H1 (cell line): Measurements from ENCODE around the gene TXNIP. TPM values are rescaled to one million over a fixed set of nuclear protein-coding genes. Genes with fewer than 3 reads are reported as not detected.

Experiments used
- CTCF ChIA-PET: fragments of 300-600 bp; sonication (Branson Sonifier 250); formaldehyde crosslinking; loops from one replicate; lab custom pipeline; 2021; ENCODE audit not compliant: partially characterized antibody; lab: Charles Lee
- POLR2A ChIA-PET: fragments of 300-600 bp; sonication (Branson Sonifier 250); formaldehyde crosslinking; loops from one replicate; lab custom pipeline; 2021; ENCODE audit warnings: inconsistent platforms; ENCODE audit not compliant: partially characterized antibody; lab: Charles Lee
- DNase-seq, 2 experiments: peaks; one replicate each; pipeline versions ENCODE4 v3.0.0 to v3.0.0-alpha.2; 2010 to 2022; ENCODE audit warnings: low spot score in 2 of 2, low read depth in 1 of 2, mixed read lengths in 1 of 2
- FAIRE-seq: peaks from 2 replicates; lab custom pipeline; 2011; peaks lifted over from hg19 to GRCh38; lab: Jason Lieb, UNC
- H2AFZ ChIP-seq: 2 replicates; pipeline ENCODE4 v1.8.1; 2012; ENCODE audit warnings: low read length, inconsistent platforms
- H2AK5ac ChIP-seq: 2 replicates; pipeline ENCODE4 v1.6.1; 2013; ENCODE audit warnings: low read depth, low read length
- H2BK120ac ChIP-seq: replicated peaks from 2 replicates; pipeline ENCODE3; 2013; ENCODE audit warnings: low read depth, low read length, inconsistent platforms
- H2BK12ac ChIP-seq: 2 replicates; pipeline ENCODE4 v1.6.1; 2013; ENCODE audit warnings: low read depth, low read length
- H2BK15ac ChIP-seq: 2 replicates; pipeline ENCODE4 v1.6.1; 2013; ENCODE audit warnings: low read length
- H2BK20ac ChIP-seq: 2 replicates; pipeline ENCODE4 v1.6.1; 2013; ENCODE audit warnings: low read length
- H2BK5ac ChIP-seq: 2 replicates; pipeline ENCODE4 v1.6.1; 2013; ENCODE audit warnings: low read depth, low read length
- H3K14ac ChIP-seq: 2 replicates; pipeline ENCODE4 v1.6.1; 2013; ENCODE audit warnings: inconsistent platforms; ENCODE audit not compliant: insufficient read length
- H3K18ac ChIP-seq: 2 replicates; pipeline ENCODE4 v1.6.1; 2013; ENCODE audit warnings: low read length; ENCODE audit errors: extremely low read depth
- H3K23ac ChIP-seq: 2 replicates; pipeline ENCODE4 v1.6.1; 2013; ENCODE audit warnings: inconsistent platforms; ENCODE audit not compliant: insufficient read length
- H3K23me2 ChIP-seq: 2 replicates; pipeline ENCODE4 v1.6.1; 2013; ENCODE audit warnings: low read depth, low read length
- H3K27ac ChIP-seq: 2 replicates; pipeline ENCODE4 v1.6.1; 2011; ENCODE audit warnings: low read depth, low read length, inconsistent platforms
- H3K27me3 ChIP-seq, 4 experiments: replicated peaks in 1 of 4; 1 replicate in 1 of 4; 2 replicates in 3 of 4; pipeline versions ENCODE4 v1.6.1 to v1.8.1; 2011 to 2013; ENCODE audit warnings: low read length in 3 of 4, mild to moderate bottlenecking in 3 of 4, inconsistent platforms in 2 of 4, mixed read lengths in 2 of 4, moderate library complexity in 1 of 4; ENCODE audit not compliant: control insufficient read depth in 3 of 4, insufficient read depth in 3 of 4; ENCODE audit errors: extremely low read depth in 1 of 4
- H3K36me3 ChIP-seq, 4 experiments: 2 replicates each; pipeline versions ENCODE4 v1.6.1 to v1.8.1; 2011 to 2013; ENCODE audit warnings: mild to moderate bottlenecking in 4 of 4, low read length in 3 of 4, moderate library complexity in 2 of 4, control low read depth in 1 of 4, inconsistent platforms in 1 of 4; ENCODE audit not compliant: insufficient read depth in 4 of 4, control insufficient read depth in 2 of 4
- H3K4ac ChIP-seq: replicated peaks from 2 replicates; pipeline ENCODE3; 2013; ENCODE audit warnings: low read length, low read depth, mixed read lengths, inconsistent platforms; ENCODE audit not compliant: insufficient read length
- H3K4me1 ChIP-seq, 4 experiments: replicated peaks in 1 of 4; 1 replicate in 1 of 4; 2 replicates in 3 of 4; pipeline versions ENCODE4 v1.6.1 to v1.8.1; 2011 to 2013; ENCODE audit warnings: low read length in 3 of 4, inconsistent platforms in 2 of 4, mixed read lengths in 1 of 4; ENCODE audit not compliant: insufficient read depth in 4 of 4, control insufficient read depth in 3 of 4
- H3K4me2 ChIP-seq, 2 experiments: 2 replicates each; pipeline versions ENCODE4 v1.6.1 to v1.8.1; 2011 to 2013; ENCODE audit warnings: low read depth in 2 of 2, low read length in 2 of 2, control low read depth in 1 of 2, inconsistent platforms in 1 of 2, mild to moderate bottlenecking in 1 of 2; ENCODE audit not compliant: insufficient read depth in 1 of 2
- H3K4me3 ChIP-seq, 4 experiments: fragments of 200-600, 300-600 bp in 1 of 4; sonication (generic), shearing (Covaris generic), sonication (Bioruptor Twin) in 1 of 4; 2 replicates each; pipeline versions ENCODE4 v1.5.1 to v1.8.1; 2011 to 2016; ENCODE audit warnings: low read length in 4 of 4, low read depth in 3 of 4, control low read depth in 2 of 4, inconsistent platforms in 2 of 4, mild to moderate bottlenecking in 2 of 4, mixed read lengths in 1 of 4, moderate library complexity in 1 of 4; ENCODE audit not compliant: insufficient read depth in 2 of 4; ENCODE audit errors: extremely low read depth in 1 of 4
- H3K56ac ChIP-seq: replicated peaks from 2 replicates; pipeline ENCODE3; 2013; ENCODE audit warnings: low read depth, mild to moderate bottlenecking, mixed read lengths, low read length, inconsistent platforms; ENCODE audit not compliant: insufficient read length
- H3K79me1 ChIP-seq: 2 replicates; pipeline ENCODE4 v1.6.1; 2013; ENCODE audit warnings: low read depth, low read length, control low read depth
- H3K79me2 ChIP-seq, 2 experiments: 2 replicates each; pipeline versions ENCODE4 v1.6.1 to v1.8.1; 2012 to 2013; ENCODE audit warnings: low read length in 2 of 2, mild to moderate bottlenecking in 2 of 2, inconsistent platforms in 1 of 2; ENCODE audit not compliant: insufficient read depth in 2 of 2, control insufficient read depth in 1 of 2
- H3K9ac ChIP-seq, 4 experiments: replicated peaks in 1 of 4; 1 replicate in 1 of 4; 2 replicates in 3 of 4; pipeline versions ENCODE4 v1.6.1 to v1.8.1; 2011 to 2013; ENCODE audit warnings: low read depth in 3 of 4, low read length in 3 of 4, control low read depth in 2 of 4, mild to moderate bottlenecking in 2 of 4, moderate library complexity in 2 of 4, inconsistent platforms in 1 of 4; ENCODE audit errors: extremely low read depth in 1 of 4
- H3K9me3 ChIP-seq, 2 experiments: 2 replicates each; pipeline versions ENCODE4 v1.6.1 to v1.8.1; 2012 to 2013; ENCODE audit warnings: mild to moderate bottlenecking in 2 of 2, moderate library complexity in 2 of 2, control low read depth in 1 of 2, inconsistent platforms in 1 of 2, low read depth in 1 of 2, low read length in 1 of 2, mixed read lengths in 1 of 2; ENCODE audit not compliant: insufficient read depth in 2 of 2
- H4K20me1 ChIP-seq, 2 experiments: replicated peaks in 1 of 2; 2 replicates each; pipeline versions ENCODE3 to v1.8.1; 2011 to 2013; ENCODE audit warnings: inconsistent platforms in 2 of 2, low read length in 2 of 2, mild to moderate bottlenecking in 1 of 2; ENCODE audit not compliant: insufficient read depth in 2 of 2, control insufficient read depth in 1 of 2
- H4K5ac ChIP-seq: 2 replicates; pipeline ENCODE4 v1.6.1; 2013; ENCODE audit warnings: low read length, low read depth, mixed read lengths, inconsistent platforms; ENCODE audit not compliant: insufficient read length
- H4K8ac ChIP-seq: 2 replicates; pipeline ENCODE4 v1.8.0; 2013; ENCODE audit warnings: mild to moderate bottlenecking, moderate library complexity, low read length, inconsistent platforms; ENCODE audit not compliant: insufficient read depth; ENCODE audit errors: extremely low read depth
- H4K91ac ChIP-seq: replicated peaks from 2 replicates; pipeline ENCODE3; 2013; ENCODE audit warnings: low read length, mixed read lengths, inconsistent platforms; ENCODE audit not compliant: insufficient read length
- ATF2 ChIP-seq: IDR thresholded peaks from 2 replicates; pipeline ENCODE4 v1.6.1; 2012; ENCODE audit warnings: low read length, inconsistent platforms
- BACH1 ChIP-seq: IDR thresholded peaks from 2 replicates; pipeline ENCODE4 v1.6.1; 2012; ENCODE audit warnings: low read length, improper control_type of control experiment
- CEBPB ChIP-seq: IDR thresholded peaks from 2 replicates; pipeline ENCODE4 v1.6.1; 2012; ENCODE audit warnings: low read depth, low read length
- EGR1 ChIP-seq: IDR thresholded peaks from 2 replicates; pipeline ENCODE4 v1.6.1; 2011; ENCODE audit warnings: low read depth, low read length, borderline replicate concordance
- GTF2F1 ChIP-seq: IDR thresholded peaks from 2 replicates; pipeline ENCODE4 v1.6.1; 2012; ENCODE audit warnings: low read depth, low read length, improper control_type of control experiment, borderline replicate concordance
- HDAC6 ChIP-seq: IDR thresholded peaks from one replicate; pipeline ENCODE4 v1.7.1; 2012; ENCODE audit warnings: low read depth, mild to moderate bottlenecking, inconsistent platforms, low read length, moderate library complexity
- RBBP5 ChIP-seq: IDR thresholded peaks from 2 replicates; pipeline ENCODE4 v1.7.1; 2012; ENCODE audit warnings: low read depth, mild to moderate bottlenecking, inconsistent platforms, low read length, moderate library complexity, borderline replicate concordance
- RFX5 ChIP-seq: IDR thresholded peaks from 2 replicates; pipeline ENCODE4 v1.6.1; 2011; ENCODE audit warnings: low read depth, low read length, improper control_type of control experiment, borderline replicate concordance
- RNF2 ChIP-seq: fragments of 200-900, 300-1000 bp; sonication (generic); IDR thresholded peaks from 2 replicates; pipeline ENCODE4 v1.7.1; 2016; ENCODE audit warnings: borderline replicate concordance, low read depth, mild to moderate bottlenecking, antibody characterized with exemption, low read length; ENCODE audit not compliant: poor library complexity, severe bottlenecking; ENCODE audit errors: missing control alignments
- RXRA ChIP-seq: IDR thresholded peaks from 2 replicates; pipeline ENCODE4 v1.6.1; 2011; ENCODE audit warnings: low read depth, mild to moderate bottlenecking, low read length, moderate library complexity; ENCODE audit not compliant: insufficient read depth
- SP4 ChIP-seq: IDR thresholded peaks from 2 replicates; pipeline ENCODE4 v1.6.1; 2012; ENCODE audit warnings: low read length, inconsistent platforms
- TAF7 ChIP-seq: optimal IDR thresholded peaks from 2 replicates; pipeline ENCODE3; 2011; ENCODE audit warnings: low read depth, mild to moderate bottlenecking, inconsistent platforms, low read length, moderate library complexity, borderline replicate concordance
- YY1 ChIP-seq: IDR thresholded peaks from 2 replicates; pipeline ENCODE4 v1.6.1; 2011; ENCODE audit warnings: low read depth, mild to moderate bottlenecking, low read length
- WGBS, 2 experiments: shearing (Covaris generic) in 1 of 2; methylation state at CpG; one replicate each; pipeline versions ENCODE4 v1.1.6 to v1.1.7; 2013 to 2015; ENCODE audit warnings: low lambda C conversion rate in 2 of 2, mixed read lengths in 2 of 2, inconsistent platforms in 1 of 2, low coverage in 1 of 2, missing lambda C conversion rate in 1 of 2; ENCODE audit not compliant: insufficient replicate concordance in 2 of 2, insufficient coverage in 1 of 2, insufficient read length in 1 of 2; ENCODE audit errors: extremely low coverage in 1 of 2, missing lambda C conversion rate in 1 of 2; 5-methylcytosine and 5-hydroxymethylcytosine counted together
- polyA plus RNA-seq, 7 experiments: library from polyadenylated mRNA; depleted of rRNA in 3 of 7; stranded (reverse) in 5 of 7; unstranded in 2 of 7; fragments of >200 nt in 5 of 7; fragments of 200-250 nt in 2 of 7; gene quantifications; 1 replicate in 5 of 7; 2 replicates in 1 of 7; 4 replicates in 1 of 7; pipeline versions ENCODE4 v1.2.1 to v1.2.3, GENCODE V29; 2011 to 2013; ENCODE audit warnings: missing spikeins in 2 of 7, mixed read lengths in 2 of 7
- total RNA-seq: library from RNA; stranded (reverse); fragmentation: NEBNext Ultra II Directional; extraction: Animal tissue kit (Norgen Biotek cat#: 25700); gene quantifications from 2 replicates; pipeline ENCODE4 v1.2.1, GENCODE V29; 2021

The TXNIP gene
- total and polyA plus RNA-seq, 2 of the 8 experiments (the other 6 are each of a cell fraction or from before 2014, with no cell fraction given): 12.3 to 56.8 TPM

- Histone ChIP-seq H3K79me2 (no peaks in the 10 kb centered on the region), H2AK5ac (no peak overlapping the region), H3K4me1 (peaks cover 0 to 6% (median 2%) of the 10 kb centered on the region in 4 experiments; a peak in 4 of 7 replicates), H3K27me3 (no peaks in the 10 kb centered on the region), H4K5ac (no peak overlapping the region), H3K4ac (no peak overlapping the region), H4K20me1 (no peaks in the 10 kb centered on the region), H2BK15ac (no peak overlapping the region), H3K18ac (no peak overlapping the region), H2BK12ac (no peak overlapping the region), H2BK120ac (no peak overlapping the region), H3K36me3 (no peaks in the 10 kb centered on the region), H3K23ac (no peak overlapping the region), H3K14ac (no peak overlapping the region), H3K27ac (no peak overlapping the region), H3K56ac (no peak overlapping the region), H4K8ac (no peak overlapping the region), H3K4me2 (no peak overlapping the region), H3K9ac (no peak overlapping the region), H3K23me2 (no peaks in the 10 kb centered on the region), H2AFZ (no peak overlapping the region), H3K9me3 (no peaks in the 10 kb centered on the region), H3K79me1 (no peaks in the 10 kb centered on the region), H2BK20ac (no peak overlapping the region), H4K91ac (no peak overlapping the region), H2BK5ac (no peak overlapping the region), H3K4me3 (no peak overlapping the region)
- CTCF ChIA-PET: interaction anchor here (0.9 to 2.1 kb wide), 5 partner anchors 15 to 69 kb away, joined by 3 to 5 read pairs (median 4); partner anchors contain the start of gene RBM8A
- WGBS, 2 experiments: 94% methylated on average over 6 of the region's 6 CpGs; no CpG with 5 or more reads in 1 of the 2 experiments
- no peak for FAIRE-seq
- DNase-seq: no peak
- POLR2A ChIA-PET: interaction anchor here (1.2 to 1.7 kb wide), 4 partner anchors 26 to 110 kb away, joined by 3 to 5 read pairs (median 3); no protein-coding TSS in a partner anchor
- TF ChIP-seq CEBPB (no peak), SP4 (no peak), BACH1 (no peak), ATF2 (no peak), EGR1 (no peak), GTF2F1 (no peak), YY1 (no peak), HDAC6 (no peak), TAF7 (no peak), RFX5 (no peak), RNF2 (no peak), RXRA (no peak), RBBP5 (no peak)
Observed at GRCh38 chr1:145942871-145943270, 53.5 kb downstream of the TXNIP start.
